Progenitor cell of endocrine pancreas (in vitro differentiated cells): ENCODE results near the gene OTUD5. TPM values are rescaled to one million over a fixed set of nuclear protein-coding genes. Genes with fewer than 3 reads are reported as not detected.

Experiments used
- DNase-seq: peaks from one replicate; pipeline ENCODE4 v3.0.0; 2021; ENCODE audit warnings: low spot score; ENCODE audit not compliant: unreplicated experiment
- H3K27ac Mint-ChIP-seq: 2 replicates; pipeline ENCODE4 v1.8.0; 2021; ENCODE audit warnings: mild to moderate bottlenecking, moderate library complexity, mixed read lengths
- H3K27me3 Mint-ChIP-seq: 2 replicates; pipeline ENCODE4 v1.8.0; 2021; ENCODE audit warnings: mixed read lengths
- H3K36me3 Mint-ChIP-seq: 2 replicates; pipeline ENCODE4 v1.8.0; 2022; ENCODE audit warnings: mixed read lengths; ENCODE audit not compliant: insufficient read depth
- H3K4me1 Mint-ChIP-seq: 2 replicates; pipeline ENCODE4 v1.8.0; 2021; ENCODE audit warnings: low read depth, mixed read lengths
- H3K4me3 Mint-ChIP-seq: 2 replicates; pipeline ENCODE4 v1.8.0; 2021; ENCODE audit warnings: low read depth, mild to moderate bottlenecking, moderate library complexity, mixed read lengths
- H3K9me3 Mint-ChIP-seq: 2 replicates; pipeline ENCODE4 v1.8.0; 2021; ENCODE audit warnings: low read depth, mixed read lengths
- total RNA-seq: library from RNA; stranded (reverse); gene quantifications from 2 replicates; pipeline ENCODE4 v1.2.1, GENCODE V29; 2021
- TF ChIP-seq, protein P1 (sequence below): fragments of 200-600 bp; sonication (generic); IDR thresholded peaks from one replicate; pipeline ENCODE4 v1.5.0; 2021; ENCODE audit warnings: antibody characterized with exemption, mild to moderate bottlenecking; ENCODE audit not compliant: unreplicated experiment

Gene OTUD5
- total RNA-seq, 1 donor from 2014 or later = 53.3 TPM

GRCh38 chrX:48966796-48967579 lies 9.6 kb upstream of the OTUD5 start:
- peaks cover 1% of the 10 kb centered on the region for H3K36me3 Mint-ChIP-seq
- no peaks in the 10 kb centered on the region for H3K27me3 Mint-ChIP-seq
- H3K9me3 Mint-ChIP-seq = no peaks in the 10 kb centered on the region

GRCh38 chrX:48965959-48966358 lies 8.6 kb upstream of the OTUD5 start:
- Mint-ChIP-seq H3K27me3 (no peaks in the 10 kb centered on the region), H3K4me1 (peaks cover 5% of the 10 kb centered on the region), H3K36me3 (peaks cover 1% of the 10 kb centered on the region), H3K4me3 (no peak overlapping the region), H3K27ac (no peak overlapping the region), H3K9me3 (peaks cover 5% of the 10 kb centered on the region)
- TF ChIP-seq, protein P1, sequence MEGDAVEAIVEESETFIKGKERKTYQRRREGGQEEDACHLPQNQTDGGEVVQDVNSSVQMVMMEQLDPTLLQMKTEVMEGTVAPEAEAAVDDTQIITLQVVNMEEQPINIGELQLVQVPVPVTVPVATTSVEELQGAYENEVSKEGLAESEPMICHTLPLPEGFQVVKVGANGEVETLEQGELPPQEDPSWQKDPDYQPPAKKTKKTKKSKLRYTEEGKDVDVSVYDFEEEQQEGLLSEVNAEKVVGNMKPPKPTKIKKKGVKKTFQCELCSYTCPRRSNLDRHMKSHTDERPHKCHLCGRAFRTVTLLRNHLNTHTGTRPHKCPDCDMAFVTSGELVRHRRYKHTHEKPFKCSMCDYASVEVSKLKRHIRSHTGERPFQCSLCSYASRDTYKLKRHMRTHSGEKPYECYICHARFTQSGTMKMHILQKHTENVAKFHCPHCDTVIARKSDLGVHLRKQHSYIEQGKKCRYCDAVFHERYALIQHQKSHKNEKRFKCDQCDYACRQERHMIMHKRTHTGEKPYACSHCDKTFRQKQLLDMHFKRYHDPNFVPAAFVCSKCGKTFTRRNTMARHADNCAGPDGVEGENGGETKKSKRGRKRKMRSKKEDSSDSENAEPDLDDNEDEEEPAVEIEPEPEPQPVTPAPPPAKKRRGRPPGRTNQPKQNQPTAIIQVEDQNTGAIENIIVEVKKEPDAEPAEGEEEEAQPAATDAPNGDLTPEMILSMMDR = no peak
- no peak for DNase-seq

More at GRCh38 chrX:48966796-48967579, 9.6 kb upstream of the OTUD5 start:
- Mint-ChIP-seq H3K4me3 (no peak overlapping the region), H3K4me1 (peaks cover under 1% of the 10 kb centered on the region), H3K27ac (peak overlapping the region; percentile 44)
- DNase-seq = no peak
- TF ChIP-seq, protein P1 = no peak

DNA sequence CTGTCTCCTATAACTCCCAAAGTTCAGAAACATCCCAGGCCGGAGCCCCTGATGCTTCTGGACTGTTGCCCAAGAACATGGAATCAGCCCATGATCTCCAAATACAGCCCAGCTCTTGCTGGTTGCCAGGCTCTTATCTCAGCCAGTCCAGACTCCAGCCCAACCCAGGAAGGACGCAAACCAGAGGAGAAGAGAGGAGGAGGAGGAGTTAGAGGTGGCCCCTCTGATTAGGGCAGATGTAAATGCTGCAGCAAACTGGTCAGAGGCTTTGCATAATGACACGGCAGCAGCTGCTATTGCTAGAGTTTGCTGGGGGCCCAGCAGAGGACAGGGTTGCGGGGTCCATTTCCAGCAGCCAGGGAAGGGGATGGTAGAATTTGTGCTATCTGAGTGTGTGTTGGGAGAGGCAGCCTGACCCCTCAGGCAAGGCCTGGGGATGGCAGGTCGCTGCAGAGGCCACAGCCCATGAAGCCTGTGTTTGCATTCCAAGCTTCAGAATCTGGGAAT lies 4.2 kb upstream of the OTUD5 start:
- Mint-ChIP-seq H3K4me3 (no peak overlapping the region), H3K27me3 (no peaks in the 10 kb centered on the region), H3K4me1 (peaks cover 5% of the 10 kb centered on the region), H3K36me3 (peaks cover 1% of the 10 kb centered on the region), H3K9me3 (peaks cover 13% of the 10 kb centered on the region), H3K27ac (peak overlapping the region; percentile 76)
- DNase-seq = no peak
- TF ChIP-seq, protein P1 = no peak

- Mint-ChIP-seq H3K4me1 (peaks cover 10% of the 10 kb centered on the region), H3K9me3 (peaks cover 13% of the 10 kb centered on the region), H3K27ac (no peak overlapping the region), H3K4me3 (peak overlapping the region; percentile 53), H3K36me3 (peaks cover 1% of the 10 kb centered on the region), H3K27me3 (no peaks in the 10 kb centered on the region)
- TF ChIP-seq, protein P1 = no peak
- DNase-seq = no peak
These were observed 2.9 kb upstream of the OTUD5 start for GRCh38 chrX:48960291-48960690.

DNA sequence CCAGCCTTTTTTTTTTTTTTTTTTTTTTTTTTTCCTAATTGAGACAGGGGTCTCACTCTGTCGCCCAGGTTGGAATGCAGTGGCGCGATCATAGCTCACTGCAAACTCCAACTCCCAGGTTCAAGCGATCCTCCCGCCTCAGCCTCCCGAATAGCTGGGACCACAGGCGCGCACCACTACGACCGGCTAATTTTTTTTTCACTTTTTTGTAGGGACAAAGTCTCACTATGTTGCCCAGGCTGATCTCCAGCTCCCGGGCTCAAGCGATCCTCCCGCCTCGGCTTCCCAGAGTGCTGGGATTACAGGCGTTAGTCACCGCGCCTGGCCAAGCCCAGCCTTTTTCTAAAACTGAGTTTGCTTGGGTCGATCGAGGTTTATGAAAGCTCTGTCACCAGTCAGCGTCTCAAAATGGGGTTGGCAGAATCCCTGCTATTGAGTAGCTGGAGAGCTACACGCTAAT lies 1.3 kb upstream of the OTUD5 start:
- peaks cover 18% of the 10 kb centered on the region for H3K9me3 Mint-ChIP-seq
- H3K4me3 Mint-ChIP-seq = peak overlapping the region; percentile 100
- no peaks in the 10 kb centered on the region for H3K27me3 Mint-ChIP-seq
- H3K4me1 Mint-ChIP-seq = peaks cover 10% of the 10 kb centered on the region
- TF ChIP-seq, protein P1 = no peak
- no peak for DNase-seq
- peaks cover 2% of the 10 kb centered on the region for H3K36me3 Mint-ChIP-seq
- H3K27ac Mint-ChIP-seq = peak overlapping the region; percentile 100
